DMS153 treated with DMSO at 0.1 percent for 48 hours (cell line): ENCODE results near the gene PCMTD2.
"Not testable (repeated sequence)": the region's sequence is repeated elsewhere in the genome, so short reads cannot be mapped to it uniquely, and the experiment has no call there.

Source experiments
- DNase-seq: peaks from one replicate; lab custom pipeline; 2025; ENCODE audit not compliant: unreplicated experiment; lab: John Stamatoyannopoulos, UW

PCMTD2 gene

GRCh38 chr20:64223526-64224067 lies 32.0 kb upstream of the PCMTD2 start:
- no peak for DNase-seq

- DNase-seq: no peak
Observed at GRCh38 chr20:64224351-64225170, 31.0 kb upstream of the PCMTD2 start.

GRCh38 chr20:64225171-64225595 lies 30.4 kb upstream of the PCMTD2 start:
- DNase-seq: no peak

GRCh38 chr20:64225828-64226598 lies 29.5 kb upstream of the PCMTD2 start:
- no peak for DNase-seq

GRCh38 chr20:64226686-64227580 lies 28.6 kb upstream of the PCMTD2 start:
- no peak for DNase-seq

- DNase-seq: no peak
Observed at GRCh38 chr20:64228086-64228653, 27.4 kb upstream of the PCMTD2 start.

- DNase-seq: no peak
Observed at GRCh38 chr20:64228751-64229506, 26.6 kb upstream of the PCMTD2 start.

- DNase-seq: no peak
Observed at GRCh38 chr20:64229507-64230061, 26.0 kb upstream of the PCMTD2 start.

- no peak for DNase-seq
Observed at GRCh38 chr20:64230461-64231145, 24.9 kb upstream of the PCMTD2 start.

- no peak for DNase-seq
Observed at GRCh38 chr20:64231621-64232550, 23.7 kb upstream of the PCMTD2 start.

- DNase-seq: peak; percentile 50
Observed at GRCh38 chr20:64232794-64233193, 22.8 kb upstream of the PCMTD2 start.

GRCh38 chr20:64233725-64234124 lies 21.8 kb upstream of the PCMTD2 start:
- no peak for DNase-seq

- no peak for DNase-seq
Observed at GRCh38 chr20:64234291-64234791, 21.2 kb upstream of the PCMTD2 start.

- DNase-seq: not testable (repeated sequence)
Observed at GRCh38 chr20:64234921-64235565, 20.5 kb upstream of the PCMTD2 start.

- no peak for DNase-seq
Observed at GRCh38 chr20:64236137-64237088, 19.1 kb upstream of the PCMTD2 start.

- DNase-seq: no peak
Observed at GRCh38 chr20:64237316-64237715, 18.2 kb upstream of the PCMTD2 start.
